ENCODE data around the gene USP32. TPM values are rescaled to one million over a fixed set of nuclear protein-coding genes. Genes with fewer than 3 reads are reported as not detected.
"Not testable (repeated sequence)": the region's sequence is repeated elsewhere in the genome, so short reads cannot be mapped to it uniquely, and the experiment has no call there.

The USP32 gene, protein sequence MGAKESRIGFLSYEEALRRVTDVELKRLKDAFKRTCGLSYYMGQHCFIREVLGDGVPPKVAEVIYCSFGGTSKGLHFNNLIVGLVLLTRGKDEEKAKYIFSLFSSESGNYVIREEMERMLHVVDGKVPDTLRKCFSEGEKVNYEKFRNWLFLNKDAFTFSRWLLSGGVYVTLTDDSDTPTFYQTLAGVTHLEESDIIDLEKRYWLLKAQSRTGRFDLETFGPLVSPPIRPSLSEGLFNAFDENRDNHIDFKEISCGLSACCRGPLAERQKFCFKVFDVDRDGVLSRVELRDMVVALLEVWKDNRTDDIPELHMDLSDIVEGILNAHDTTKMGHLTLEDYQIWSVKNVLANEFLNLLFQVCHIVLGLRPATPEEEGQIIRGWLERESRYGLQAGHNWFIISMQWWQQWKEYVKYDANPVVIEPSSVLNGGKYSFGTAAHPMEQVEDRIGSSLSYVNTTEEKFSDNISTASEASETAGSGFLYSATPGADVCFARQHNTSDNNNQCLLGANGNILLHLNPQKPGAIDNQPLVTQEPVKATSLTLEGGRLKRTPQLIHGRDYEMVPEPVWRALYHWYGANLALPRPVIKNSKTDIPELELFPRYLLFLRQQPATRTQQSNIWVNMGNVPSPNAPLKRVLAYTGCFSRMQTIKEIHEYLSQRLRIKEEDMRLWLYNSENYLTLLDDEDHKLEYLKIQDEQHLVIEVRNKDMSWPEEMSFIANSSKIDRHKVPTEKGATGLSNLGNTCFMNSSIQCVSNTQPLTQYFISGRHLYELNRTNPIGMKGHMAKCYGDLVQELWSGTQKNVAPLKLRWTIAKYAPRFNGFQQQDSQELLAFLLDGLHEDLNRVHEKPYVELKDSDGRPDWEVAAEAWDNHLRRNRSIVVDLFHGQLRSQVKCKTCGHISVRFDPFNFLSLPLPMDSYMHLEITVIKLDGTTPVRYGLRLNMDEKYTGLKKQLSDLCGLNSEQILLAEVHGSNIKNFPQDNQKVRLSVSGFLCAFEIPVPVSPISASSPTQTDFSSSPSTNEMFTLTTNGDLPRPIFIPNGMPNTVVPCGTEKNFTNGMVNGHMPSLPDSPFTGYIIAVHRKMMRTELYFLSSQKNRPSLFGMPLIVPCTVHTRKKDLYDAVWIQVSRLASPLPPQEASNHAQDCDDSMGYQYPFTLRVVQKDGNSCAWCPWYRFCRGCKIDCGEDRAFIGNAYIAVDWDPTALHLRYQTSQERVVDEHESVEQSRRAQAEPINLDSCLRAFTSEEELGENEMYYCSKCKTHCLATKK (N-terminal part only)
- total RNA-seq, result 32.1 TPM
- long read RNA-seq, partial matches to known transcripts, result 9 of 14 reads
- long read RNA-seq, other reads (novel, unspliced or antisense), result 5 of 14 reads

DNA sequence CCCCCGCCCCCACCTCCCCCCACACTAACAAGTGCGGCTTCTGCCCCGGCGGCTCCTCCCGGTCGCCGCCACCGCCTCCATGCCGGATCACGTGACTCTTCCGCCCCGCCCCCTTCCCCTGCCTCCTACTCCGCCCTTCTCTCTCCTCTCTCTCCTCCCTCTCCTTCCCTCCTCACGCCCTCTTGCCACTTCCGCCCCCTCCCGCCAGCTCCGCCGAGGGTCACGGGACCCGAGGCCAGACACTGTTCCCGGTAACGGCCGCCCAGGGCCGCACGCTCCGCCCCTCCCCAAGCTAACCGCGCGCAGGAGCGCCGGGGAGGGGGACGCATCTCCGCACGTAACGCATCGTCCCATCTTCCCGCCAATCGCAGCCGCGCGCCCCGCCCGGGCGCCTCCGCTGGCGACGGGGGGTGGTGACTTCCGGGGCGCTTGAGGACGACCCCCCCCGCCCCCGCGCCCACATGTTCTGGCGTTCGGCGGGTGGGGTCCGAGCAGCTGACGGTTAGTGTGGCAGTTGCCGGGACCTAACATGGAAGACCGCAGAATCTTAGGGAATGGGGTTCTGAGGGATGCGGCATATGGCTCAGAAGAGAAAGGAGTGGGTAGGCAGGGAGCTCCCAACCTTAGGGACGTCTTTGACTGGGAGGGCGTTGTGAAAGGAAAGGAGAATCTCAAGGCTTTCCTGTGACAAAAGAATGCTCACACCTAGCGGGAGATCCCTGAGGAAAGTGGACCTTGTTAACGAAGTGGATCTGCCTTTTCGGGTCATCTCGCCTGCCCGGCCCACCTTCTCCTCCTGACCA lies at the start of gene USP32:
Gene USP32, minus strand, starts transcription at position 92 of the 803 bp plus-strand sequence. CDS start 194 bp downstream, outside the sequence.
- intact Hi-C loops (cut with DNase I), result no loop called here

DNA sequence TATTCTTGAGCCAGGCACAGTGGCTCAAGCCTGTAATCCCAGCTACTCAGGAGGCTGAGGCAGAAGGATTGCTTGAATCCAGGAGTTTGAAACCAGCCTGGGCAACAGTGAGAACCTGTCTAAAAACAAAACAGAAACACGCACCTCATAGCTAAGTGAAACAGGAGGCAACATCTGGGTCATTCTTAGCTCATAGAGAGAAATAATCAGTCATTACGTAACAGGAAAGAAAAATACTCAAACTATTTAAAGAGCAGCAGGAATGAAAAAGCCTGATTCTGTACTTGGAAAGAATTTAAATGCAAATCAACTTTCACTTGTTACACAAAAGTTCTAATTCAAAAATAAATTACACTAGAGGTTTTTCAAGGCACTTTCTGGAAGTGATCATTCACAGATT lies 47.6 kb upstream of the USP32 start:
- intact Hi-C loops (cut with DNase I), result loop anchor here (5.0 kb wide), 2 partner anchors 52 to 207 kb away; no protein-coding TSS in a partner anchor
- DNase-seq (ENCODE audit: low spot score), result no peak

More for the DNA sequence above, at the start of gene USP32:
- peak; percentile 100 for DNase-seq (ENCODE audit: low spot score)

DNA sequence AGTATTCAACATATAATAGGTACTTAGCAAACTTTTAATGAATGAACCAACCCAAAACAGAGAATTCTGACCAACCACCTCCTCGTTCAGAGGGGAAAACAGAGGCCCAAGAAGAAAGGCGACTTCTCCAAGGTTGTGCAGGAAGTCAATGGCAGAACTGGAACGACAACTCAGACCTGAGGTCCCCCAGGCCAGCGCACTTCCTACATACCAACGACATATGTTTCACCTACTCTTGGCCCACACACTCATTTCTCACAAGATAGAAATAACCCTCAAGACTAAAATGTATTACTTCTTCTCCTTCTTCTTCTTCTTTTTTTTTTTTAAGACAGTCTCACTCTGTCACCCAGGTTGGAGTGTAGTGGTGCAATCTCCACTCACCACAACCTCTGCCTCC lies 44.7 kb upstream of the USP32 start:
- DNase-seq (ENCODE audit: low spot score), result no peak
- intact Hi-C loops (cut with DNase I), result loop anchor here (1.0 to 5.0 kb wide), 3 partner anchors 49 to 295 kb away; no protein-coding TSS in a partner anchor

DNA sequence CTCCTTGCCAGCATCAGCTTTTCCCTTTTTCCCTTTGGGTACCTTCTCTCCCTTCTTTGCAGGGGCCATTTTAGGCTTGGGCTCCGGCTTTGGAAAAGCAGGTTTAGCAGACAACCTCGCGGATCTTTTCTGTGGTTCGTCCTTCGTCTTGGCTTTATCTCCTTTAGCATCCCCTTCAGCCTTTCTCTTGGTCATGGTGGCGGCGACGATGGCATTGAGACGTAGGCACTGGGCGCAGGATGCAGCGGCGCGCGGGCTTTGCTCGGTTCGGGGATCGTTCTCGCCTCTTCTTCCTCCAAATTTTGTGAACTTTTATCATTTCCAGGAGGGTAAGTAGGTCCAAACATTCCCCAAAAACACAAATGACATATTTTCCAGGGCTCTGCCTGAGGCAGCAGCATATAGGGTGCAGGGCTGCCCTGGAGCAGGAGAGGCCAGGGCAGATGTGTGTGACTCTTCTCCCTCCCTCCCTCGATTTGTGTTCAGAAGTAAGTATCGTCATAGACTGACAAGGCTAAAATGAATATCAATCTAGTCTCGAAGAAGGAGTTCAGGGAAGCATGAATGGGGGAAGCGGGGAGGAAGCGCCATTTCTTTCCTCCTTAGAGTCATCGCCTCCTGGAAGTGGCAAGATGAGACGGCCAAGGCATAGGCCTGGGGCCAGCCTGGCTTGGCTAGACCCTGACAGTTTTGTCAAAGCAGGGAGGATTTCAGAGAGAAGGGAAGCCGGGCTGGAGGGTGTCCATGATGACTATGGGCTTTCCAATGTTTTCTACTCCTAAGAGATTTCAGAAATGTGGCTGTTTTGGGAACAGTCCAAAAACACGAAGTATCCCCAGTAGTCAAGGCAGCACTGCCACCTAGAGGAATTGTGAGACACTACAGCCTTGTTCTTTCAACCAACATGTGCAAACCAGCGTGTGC lies 43.6 kb upstream of the USP32 start:
- no peak for DNase-seq (ENCODE audit: low spot score)
- intact Hi-C loops (cut with DNase I), result loop anchor here (1.0 to 5.0 kb wide), 3 partner anchors 48 to 294 kb away; no protein-coding TSS in a partner anchor

DNA sequence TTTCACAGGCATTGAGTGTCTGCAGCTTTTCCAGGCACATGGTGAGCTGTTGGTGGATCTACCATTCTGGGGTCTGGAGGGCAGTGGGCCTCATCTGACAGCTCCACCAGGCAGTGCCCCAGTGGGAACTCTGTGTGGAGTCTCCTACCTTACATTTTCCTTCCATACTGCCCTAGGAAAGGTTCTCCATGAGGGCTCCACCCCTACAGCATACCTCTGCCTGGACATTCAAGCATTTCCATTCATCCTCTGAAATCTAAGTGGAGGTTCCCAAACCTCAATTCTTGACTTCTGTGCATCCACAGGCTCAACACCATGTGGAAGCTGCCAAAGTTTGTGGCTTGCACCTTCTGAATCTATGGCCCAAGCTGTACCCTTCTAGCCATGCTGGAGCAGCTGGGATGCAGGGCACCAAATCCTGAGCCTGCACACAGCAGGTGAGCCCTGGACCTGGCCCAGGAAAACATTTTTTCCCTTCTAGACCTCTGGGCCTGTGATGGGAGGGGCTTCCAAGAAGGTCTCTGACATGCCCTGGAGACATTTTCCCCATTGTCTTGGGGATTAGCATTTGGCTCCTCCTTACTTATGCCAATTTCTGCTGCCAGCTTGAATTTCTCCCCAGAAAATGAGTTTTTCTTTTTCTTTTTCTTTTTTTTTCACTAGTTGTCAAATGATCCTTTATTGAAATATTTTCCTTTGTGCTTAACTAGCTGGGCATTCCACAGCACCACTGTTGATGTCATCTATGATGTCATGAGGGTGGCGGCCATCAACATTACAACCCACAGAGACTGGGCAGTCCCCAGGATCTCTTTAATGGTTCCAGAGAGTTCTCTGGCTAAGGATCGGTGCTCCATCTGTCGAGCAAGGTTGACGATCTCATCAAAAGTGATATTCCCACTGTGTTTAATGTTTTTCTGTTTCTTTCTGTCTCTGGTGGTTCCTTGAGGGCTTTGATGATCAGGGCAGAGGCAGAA lies 41.4 kb upstream of the USP32 start:
- DNase-seq (ENCODE audit: low spot score); intact Hi-C loops (cut with DNase I): not testable (repeated sequence)

DNA sequence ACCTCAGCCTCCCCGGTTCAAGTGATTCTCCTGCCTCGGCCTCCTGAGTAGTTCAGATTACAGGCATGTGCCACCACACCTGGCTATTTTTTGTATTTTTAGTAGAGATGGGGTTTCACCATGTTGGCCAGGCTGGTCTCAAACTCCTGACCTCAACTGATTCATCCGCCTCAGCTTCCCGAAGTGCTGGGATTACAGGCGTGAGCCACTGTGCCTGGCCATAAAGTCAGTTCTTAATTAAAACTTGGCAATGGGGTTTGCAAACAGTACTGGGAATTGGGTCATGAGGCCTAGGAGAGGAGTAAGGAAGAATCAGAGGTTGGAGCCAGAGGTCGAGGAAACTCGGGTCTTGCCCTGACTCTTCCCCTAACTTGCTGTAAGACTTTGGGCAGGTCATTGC lies 38.6 kb upstream of the USP32 start:
- intact Hi-C loops (cut with DNase I); DNase-seq (ENCODE audit: low spot score): not testable (repeated sequence)

DNA sequence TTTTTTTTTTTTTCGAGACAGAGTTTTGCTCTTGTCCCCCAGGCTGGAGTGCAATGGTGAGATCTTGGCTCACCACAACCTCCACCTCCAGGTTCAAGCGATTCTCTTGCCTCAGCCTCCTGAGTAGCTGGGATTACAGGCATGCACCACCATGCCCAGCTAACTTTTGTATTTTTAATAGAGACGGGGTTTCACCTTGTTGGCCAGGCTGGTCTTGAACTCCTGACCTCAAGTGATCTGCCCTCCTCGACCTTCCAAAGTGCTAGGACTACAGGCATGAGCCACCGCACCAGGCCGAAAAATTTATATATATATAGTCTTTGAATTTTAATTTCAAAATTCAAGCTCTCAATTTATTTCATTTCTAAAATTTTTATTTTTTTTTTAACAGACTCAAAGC lies 36.6 kb upstream of the USP32 start:
- DNase-seq (ENCODE audit: low spot score); intact Hi-C loops (cut with DNase I): not testable (repeated sequence)

DNA sequence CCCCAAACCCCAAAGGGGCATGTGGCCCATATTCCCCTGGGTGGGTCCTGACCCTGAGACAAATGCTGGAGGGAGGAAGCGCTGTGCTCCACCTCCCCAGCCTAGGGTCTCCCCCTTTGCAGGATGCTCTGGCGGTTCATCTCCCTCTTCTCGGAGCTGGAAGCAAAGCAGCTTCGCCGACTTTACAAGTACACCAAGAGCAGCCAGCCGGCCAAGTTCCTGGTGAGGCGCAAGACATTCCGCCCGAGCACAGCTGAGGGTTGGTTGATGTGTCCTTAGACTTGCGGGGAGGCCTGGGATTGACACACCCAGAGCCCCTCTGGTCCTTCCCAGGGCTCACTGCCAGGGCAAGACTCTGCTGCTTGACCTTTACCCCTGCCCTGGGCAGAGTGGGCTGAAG lies 34.7 kb upstream of the USP32 start:
- intact Hi-C loops (cut with DNase I), result no loop called here

DNA sequence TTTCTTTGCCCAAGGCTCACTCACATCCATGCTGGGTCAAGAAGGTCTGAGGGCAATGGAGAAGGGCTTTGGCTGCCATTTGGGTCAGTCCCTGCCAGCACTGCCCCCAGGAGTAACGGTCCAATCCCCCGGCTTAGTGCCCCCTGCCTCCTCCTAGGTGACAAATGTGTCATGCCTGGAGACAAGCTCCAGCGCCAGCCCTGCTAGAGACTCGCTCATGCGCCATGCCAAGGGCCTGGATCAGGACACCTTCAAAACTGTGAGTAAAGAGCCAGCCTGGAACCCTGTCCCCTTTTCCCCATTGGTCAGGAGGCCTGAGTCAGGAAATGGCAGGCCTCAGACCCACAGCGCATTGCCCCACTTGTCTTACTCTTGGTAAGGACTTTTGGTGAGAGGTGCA lies 33.7 kb upstream of the USP32 start:
- DNase-seq (ENCODE audit: low spot score), result no peak

More for the DNA sequence above, 34.7 kb upstream of the USP32 start:
- DNase-seq (ENCODE audit: low spot score), result no peak

DNA sequence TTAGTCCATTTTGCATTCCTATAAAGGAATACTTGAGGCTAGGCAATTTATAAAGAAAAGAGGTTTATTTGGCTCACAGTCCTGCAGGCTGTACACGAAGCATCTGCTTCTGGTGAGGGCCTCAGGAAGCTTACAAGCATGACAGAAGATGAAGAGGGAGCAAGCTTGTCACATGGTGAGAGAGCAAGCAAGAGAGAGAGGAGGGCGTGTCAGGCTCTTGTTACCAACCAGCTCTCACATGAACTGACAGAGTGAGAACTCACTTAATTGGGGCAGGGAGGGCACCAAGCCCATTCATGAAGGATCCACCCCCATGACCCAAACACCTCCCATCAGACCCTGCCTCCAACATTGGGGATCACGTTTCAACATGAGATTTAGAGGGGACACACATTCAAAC lies 31.9 kb upstream of the USP32 start:
- no peak for DNase-seq (ENCODE audit: low spot score)
- intact Hi-C loops (cut with DNase I), result no loop called here

More for the DNA sequence above, 33.7 kb upstream of the USP32 start:
- intact Hi-C loops (cut with DNase I), result no loop called here

DNA sequence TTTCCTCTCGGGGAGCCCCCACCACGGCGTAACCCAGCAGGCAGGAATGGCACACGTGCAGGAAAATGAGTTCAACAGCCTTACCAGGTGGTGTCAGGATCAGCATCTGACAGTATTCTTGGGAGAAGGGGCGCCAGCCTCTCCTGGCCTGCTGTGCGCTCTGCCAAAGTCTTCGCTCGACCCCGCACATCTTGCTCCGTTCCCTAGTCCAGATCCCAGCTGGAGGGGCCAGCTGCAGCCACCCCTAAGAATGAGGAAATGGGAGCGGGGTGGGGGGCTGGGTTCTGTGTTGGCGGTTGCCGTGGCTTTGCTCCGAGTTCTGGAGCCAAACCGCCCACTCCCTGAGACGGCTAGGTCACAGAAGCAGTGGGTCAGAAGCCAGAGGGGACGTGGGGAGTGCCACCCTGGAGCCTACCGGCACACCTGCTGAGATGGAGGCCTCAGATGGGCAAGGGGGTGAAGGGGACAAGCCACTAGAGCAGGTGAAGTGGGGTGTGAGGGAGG lies 30.3 kb upstream of the USP32 start, which contains the start of gene CHCT1:
Gene CHCT1, plus strand, starts transcription at position 328 of the 504 bp plus-strand sequence. Its CDS starts 104 bp downstream, at position 432.
- intact Hi-C loops (cut with DNase I), result no loop called here
- no peak for DNase-seq (ENCODE audit: low spot score)

DNA sequence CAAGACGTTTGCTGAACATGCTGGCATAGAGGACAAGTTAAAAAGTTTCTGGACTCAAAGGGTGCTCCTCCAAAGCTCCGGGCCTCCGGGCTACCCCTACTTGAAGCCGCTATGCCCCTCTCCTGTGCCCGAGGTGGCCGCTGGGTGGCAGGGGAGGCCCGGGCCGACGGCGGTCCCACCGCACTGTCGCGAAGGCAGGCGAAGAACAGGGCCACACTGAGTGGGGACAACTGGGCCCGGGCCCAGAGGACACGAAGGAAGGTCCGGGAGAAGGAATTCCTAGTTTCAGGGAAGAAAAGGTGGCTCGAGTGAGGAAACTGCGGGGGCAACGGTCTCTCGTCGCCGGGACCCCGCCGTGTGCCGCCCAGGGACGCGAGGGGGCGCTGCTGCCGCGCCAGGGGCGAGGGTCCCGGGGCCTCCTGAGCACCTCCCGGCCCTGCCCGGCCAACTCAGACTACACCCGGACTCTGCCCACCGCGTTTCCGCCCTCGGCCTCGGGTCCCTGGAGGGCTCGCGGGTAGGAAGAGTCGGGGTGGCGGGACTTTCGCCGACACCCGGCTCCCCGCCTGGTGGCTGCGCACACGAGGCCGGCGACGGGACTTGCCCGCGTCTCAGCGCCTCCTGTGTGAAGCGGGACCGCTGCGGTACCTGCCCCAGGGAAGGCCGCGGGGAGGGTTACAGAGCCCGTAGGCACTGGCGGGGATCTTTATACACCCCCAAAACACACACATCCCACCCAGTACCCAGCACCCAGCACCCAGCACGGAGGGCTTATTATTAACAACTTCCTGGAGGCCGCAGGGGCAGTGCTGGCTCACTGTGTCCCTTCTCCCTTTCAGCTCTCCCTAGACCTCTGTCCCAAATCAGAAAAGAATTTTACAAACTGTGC lies 29.6 kb upstream of the USP32 start:
- intact Hi-C loops (cut with DNase I), result no loop called here

DNA sequence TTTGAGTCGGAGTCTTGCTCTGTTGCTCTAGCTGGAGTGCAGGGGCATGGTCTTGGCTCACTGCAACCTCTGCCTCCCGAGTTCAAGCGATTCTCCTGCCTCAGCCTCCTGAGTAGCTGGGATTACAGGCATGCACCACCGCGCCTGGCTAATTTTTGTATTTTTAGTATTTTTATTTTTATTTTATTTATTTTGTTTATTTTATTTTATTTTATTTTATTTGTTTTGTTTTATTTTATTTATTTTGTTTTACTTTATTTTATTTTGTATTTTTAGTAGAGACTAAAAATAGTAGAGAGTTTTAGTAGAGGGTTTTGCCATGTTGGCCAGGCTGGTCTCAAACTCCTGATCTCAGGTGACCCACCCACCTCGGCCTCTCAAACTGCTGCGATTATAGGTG lies 27.9 kb upstream of the USP32 start:
- DNase-seq (ENCODE audit: low spot score); intact Hi-C loops (cut with DNase I): not testable (repeated sequence)

More for the DNA sequence above, 29.6 kb upstream of the USP32 start:
- DNase-seq (ENCODE audit: low spot score), result peak; percentile 87

DNA sequence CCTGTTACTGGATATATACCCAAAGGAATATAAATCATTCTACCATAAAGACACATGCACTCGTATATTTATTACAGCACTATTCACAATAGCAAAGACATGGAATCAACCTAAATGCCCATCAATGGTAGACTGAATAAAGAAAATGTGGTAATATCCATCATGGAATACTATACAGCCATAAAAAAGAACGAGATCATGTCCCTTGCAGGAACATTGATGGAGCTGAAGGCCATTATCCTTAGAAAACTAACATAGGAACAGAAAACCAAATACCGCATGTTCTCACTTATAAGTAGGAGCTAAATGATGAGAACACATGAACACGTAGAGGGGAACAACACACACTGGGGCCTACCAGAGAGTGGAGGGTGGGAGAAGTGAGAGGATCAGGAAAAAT lies 27.1 kb upstream of the USP32 start:
- intact Hi-C loops (cut with DNase I); DNase-seq (ENCODE audit: low spot score): not testable (repeated sequence)

DNA sequence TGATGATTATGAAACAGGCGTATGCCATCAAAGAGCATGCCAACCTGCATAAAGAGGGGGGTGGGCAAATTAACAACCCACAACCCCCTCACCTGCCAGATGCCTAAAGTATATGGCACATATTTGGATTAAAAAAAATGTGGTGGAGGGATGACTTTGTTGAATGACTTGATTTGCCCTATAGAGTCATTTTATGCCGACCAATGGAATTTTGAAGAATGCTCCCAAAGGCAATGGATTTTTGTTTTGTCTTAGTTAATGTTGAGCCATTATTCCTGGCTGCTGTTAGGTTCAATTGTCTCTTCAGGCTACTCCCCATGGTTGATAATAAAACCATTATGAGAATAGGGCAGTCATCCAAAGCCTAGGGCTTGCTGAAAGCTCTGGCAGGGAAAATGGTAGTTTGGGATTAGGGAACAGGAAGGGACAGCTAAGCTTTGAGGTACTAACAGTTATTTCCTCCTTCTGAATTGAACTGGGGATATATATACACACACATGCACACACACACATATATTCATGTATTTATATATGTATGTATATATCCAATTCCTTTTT lies 24.5 kb upstream of the USP32 start:
- DNase-seq (ENCODE audit: low spot score), result no peak
- intact Hi-C loops (cut with DNase I), result no loop called here

Measured in cardiac septum (tissue), 1 donor.